ENCODE data around the gene PTPN11.

DNA sequence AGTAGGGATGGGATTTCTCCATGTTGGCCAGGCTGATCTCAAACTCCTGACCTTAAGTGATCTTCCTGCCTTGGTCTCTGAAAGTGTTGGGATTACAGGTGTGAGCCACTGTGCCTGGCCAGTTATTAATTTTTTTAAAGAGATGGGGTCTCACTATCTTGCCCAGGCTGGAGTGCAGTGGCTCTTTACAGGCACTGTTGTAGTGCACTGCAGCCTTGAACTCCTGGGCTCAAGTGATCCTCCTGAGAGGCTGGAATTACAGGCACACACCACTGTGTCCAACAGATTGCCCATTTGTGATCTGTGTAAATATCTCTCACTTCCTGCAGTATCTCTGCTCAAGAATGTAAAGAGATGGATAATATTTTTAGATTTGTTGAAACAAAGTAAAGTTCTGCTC lies 45.9 kb downstream of the PTPN11 start:
- TF ChIP-seq, protein P1, sequence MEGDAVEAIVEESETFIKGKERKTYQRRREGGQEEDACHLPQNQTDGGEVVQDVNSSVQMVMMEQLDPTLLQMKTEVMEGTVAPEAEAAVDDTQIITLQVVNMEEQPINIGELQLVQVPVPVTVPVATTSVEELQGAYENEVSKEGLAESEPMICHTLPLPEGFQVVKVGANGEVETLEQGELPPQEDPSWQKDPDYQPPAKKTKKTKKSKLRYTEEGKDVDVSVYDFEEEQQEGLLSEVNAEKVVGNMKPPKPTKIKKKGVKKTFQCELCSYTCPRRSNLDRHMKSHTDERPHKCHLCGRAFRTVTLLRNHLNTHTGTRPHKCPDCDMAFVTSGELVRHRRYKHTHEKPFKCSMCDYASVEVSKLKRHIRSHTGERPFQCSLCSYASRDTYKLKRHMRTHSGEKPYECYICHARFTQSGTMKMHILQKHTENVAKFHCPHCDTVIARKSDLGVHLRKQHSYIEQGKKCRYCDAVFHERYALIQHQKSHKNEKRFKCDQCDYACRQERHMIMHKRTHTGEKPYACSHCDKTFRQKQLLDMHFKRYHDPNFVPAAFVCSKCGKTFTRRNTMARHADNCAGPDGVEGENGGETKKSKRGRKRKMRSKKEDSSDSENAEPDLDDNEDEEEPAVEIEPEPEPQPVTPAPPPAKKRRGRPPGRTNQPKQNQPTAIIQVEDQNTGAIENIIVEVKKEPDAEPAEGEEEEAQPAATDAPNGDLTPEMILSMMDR (IDR thresholded peaks at IDR 0.05) = no peak
- no peak for TF ChIP-seq POLR2A (IDR thresholded peaks at IDR 0.05)

Measured in lower leg skin (tissue), 3 donors.